Mesenchymal stem cell (in vitro differentiated cells and primary cell): ENCODE results near the gene HSD3B1.

Source experiments
- DNase-seq: peaks from one replicate; pipeline ENCODE4 v3.0.0-alpha.2; 2013
- H2AFZ ChIP-seq: one replicate; pipeline ENCODE4 v1.6.1; 2013; ENCODE audit warnings: low read depth, mild to moderate bottlenecking, control low read depth, inconsistent platforms, low read length, moderate library complexity
- H2AK5ac ChIP-seq: 2 replicates; pipeline ENCODE4 v1.6.1; 2013; ENCODE audit warnings: low read length, moderate library complexity, mild to moderate bottlenecking, inconsistent platforms; ENCODE audit not compliant: severe bottlenecking
- H2BK120ac ChIP-seq: one replicate; pipeline ENCODE4 v1.6.1; 2013; ENCODE audit warnings: low read depth, mild to moderate bottlenecking, inconsistent platforms, low read length, moderate library complexity
- H2BK12ac ChIP-seq, 2 experiments: one replicate each; pipeline ENCODE4 v1.6.1; 2013; ENCODE audit warnings: inconsistent platforms in 2 of 2, low read length in 2 of 2, mild to moderate bottlenecking in 2 of 2, moderate library complexity in 2 of 2, control low read depth in 1 of 2
- H2BK15ac ChIP-seq: one replicate; pipeline ENCODE4 v1.6.1; 2013; ENCODE audit warnings: mild to moderate bottlenecking, low read depth, inconsistent platforms; ENCODE audit not compliant: poor library complexity, severe bottlenecking
- H2BK5ac ChIP-seq: 2 replicates; pipeline ENCODE4 v1.6.1; 2013; ENCODE audit warnings: low read depth, mild to moderate bottlenecking, low read length, control low read depth, inconsistent platforms; ENCODE audit not compliant: poor library complexity, severe bottlenecking
- H3K14ac ChIP-seq, 2 experiments: one replicate each; pipeline ENCODE4 v1.6.1; 2013; ENCODE audit warnings: inconsistent platforms in 2 of 2, low read length in 2 of 2, control low read depth in 1 of 2, mild to moderate bottlenecking in 1 of 2, moderate library complexity in 1 of 2
- H3K18ac ChIP-seq, 2 experiments: one replicate each; pipeline ENCODE4 v1.6.1; 2013; ENCODE audit warnings: inconsistent platforms in 2 of 2, low read length in 2 of 2, control low read depth in 1 of 2, low read depth in 1 of 2, mild to moderate bottlenecking in 1 of 2
- H3K23ac ChIP-seq, 2 experiments: one replicate each; pipeline ENCODE4 v1.6.1; 2013; ENCODE audit warnings: inconsistent platforms in 2 of 2, low read length in 2 of 2, mild to moderate bottlenecking in 2 of 2, moderate library complexity in 2 of 2, control low read depth in 1 of 2
- H3K27ac ChIP-seq: 2 replicates; pipeline ENCODE4 v1.5.1; 2013; ENCODE audit warnings: mild to moderate bottlenecking, moderate library complexity, low read length, control low read depth, inconsistent platforms; ENCODE audit not compliant: poor library complexity, severe bottlenecking
- H3K27me3 ChIP-seq, 2 experiments: 2 replicates each; pipeline versions ENCODE4 v1.6.1 to v1.7.0; 2013; ENCODE audit warnings: low read length in 2 of 2, mild to moderate bottlenecking in 2 of 2, moderate library complexity in 2 of 2, control low read depth in 1 of 2, inconsistent platforms in 1 of 2; ENCODE audit not compliant: control insufficient read depth in 1 of 2, insufficient read depth in 1 of 2
- H3K36me3 ChIP-seq, 2 experiments: 2 replicates each; pipeline versions ENCODE4 v1.6.1 to v1.7.0; 2013; ENCODE audit warnings: low read length in 2 of 2, control low read depth in 1 of 2, inconsistent platforms in 1 of 2, low read depth in 1 of 2, mild to moderate bottlenecking in 1 of 2; ENCODE audit not compliant: insufficient read depth in 2 of 2, control insufficient read depth in 1 of 2
- H3K4ac ChIP-seq, 2 experiments: one replicate each; pipeline ENCODE4 v1.6.1; 2013; ENCODE audit warnings: inconsistent platforms in 2 of 2, low read length in 2 of 2, mild to moderate bottlenecking in 2 of 2, moderate library complexity in 2 of 2, control low read depth in 1 of 2, low read depth in 1 of 2
- H3K4me1 ChIP-seq: 2 replicates; pipeline ENCODE4 v1.6.1; 2013; ENCODE audit warnings: low read depth, low read length, control low read depth; ENCODE audit not compliant: control insufficient read depth, insufficient read depth
- H3K4me2 ChIP-seq: 2 replicates; pipeline ENCODE4 v1.6.1; 2013; ENCODE audit warnings: low read length, mild to moderate bottlenecking, inconsistent platforms; ENCODE audit not compliant: poor library complexity, severe bottlenecking
- H3K4me3 ChIP-seq, 2 experiments: 2 replicates each; pipeline versions ENCODE4 v1.5.1 to v1.7.0; 2013; ENCODE audit warnings: low read length in 2 of 2, mild to moderate bottlenecking in 2 of 2, control low read depth in 1 of 2, low read depth in 1 of 2; ENCODE audit not compliant: insufficient read depth in 1 of 2
- H3K79me1 ChIP-seq: replicated peaks from 2 replicates; pipeline ENCODE4 v1.6.1; 2013; ENCODE audit warnings: mild to moderate bottlenecking, control low read depth, low read length, inconsistent platforms; ENCODE audit not compliant: poor library complexity, severe bottlenecking
- H3K9ac ChIP-seq: 2 replicates; pipeline ENCODE4 v1.7.0; 2013; ENCODE audit warnings: mild to moderate bottlenecking, low read length, moderate library complexity
- H3K9me3 ChIP-seq: 2 replicates; pipeline ENCODE4 v1.7.0; 2013; ENCODE audit warnings: mild to moderate bottlenecking, low read length; ENCODE audit not compliant: control insufficient read depth
- H4K8ac ChIP-seq: one replicate; pipeline ENCODE4 v1.6.1; 2013; ENCODE audit warnings: inconsistent platforms, mild to moderate bottlenecking, low read length, moderate library complexity
- H4K91ac ChIP-seq: one replicate; pipeline ENCODE4 v1.6.1; 2013; ENCODE audit warnings: mild to moderate bottlenecking, low read length, inconsistent platforms
- WGBS: methylation state at CpG from one replicate; pipeline ENCODE4 v1.1.7; 2013; ENCODE audit warnings: mixed read lengths; 5-methylcytosine and 5-hydroxymethylcytosine counted together

HSD3B1 gene

GRCh38 chr1:119489201-119489600, 17.8 kb upstream of the HSD3B1 start:
- no peak overlapping the region for H2BK5ac ChIP-seq

GRCh38 chr1:119490925-119491324, 16.1 kb upstream of the HSD3B1 start:
- no peak overlapping the region for H2BK15ac ChIP-seq
- no peak overlapping the region for H2BK12ac ChIP-seq
- no peak overlapping the region for H3K23ac ChIP-seq
- H2BK5ac ChIP-seq, result no peak overlapping the region
- no peak overlapping the region for H4K8ac ChIP-seq
- H2AFZ ChIP-seq, result no peak overlapping the region
- no peaks in the 10 kb centered on the region for H3K79me1 ChIP-seq
- H3K27me3 ChIP-seq, result peaks cover 11 to 15% of the 10 kb centered on the region in 2 experiments
- H4K91ac ChIP-seq, result no peak overlapping the region
- H3K36me3 ChIP-seq, result no peaks in the 10 kb centered on the region
- no peak overlapping the region for H3K18ac ChIP-seq
- no peak overlapping the region for H2BK120ac ChIP-seq
- no peak overlapping the region for H3K4ac ChIP-seq
- H3K4me2 ChIP-seq, result no peak overlapping the region
- H3K4me1 ChIP-seq, result no peaks in the 10 kb centered on the region
- no peak for DNase-seq
- no peak overlapping the region for H3K27ac ChIP-seq
- H3K4me3 ChIP-seq, result no peak overlapping the region
- no peak overlapping the region for H2AK5ac ChIP-seq
- no peak overlapping the region for H3K14ac ChIP-seq
- no peak overlapping the region for H3K9ac ChIP-seq
- no peaks in the 10 kb centered on the region for H3K9me3 ChIP-seq

More at GRCh38 chr1:119489201-119489600, 17.8 kb upstream of the HSD3B1 start:
- no peak overlapping the region for H3K27ac ChIP-seq
- H4K8ac ChIP-seq, result no peak overlapping the region
- no peak overlapping the region for H2AK5ac ChIP-seq
- H3K27me3 ChIP-seq, result peaks cover 11 to 13% of the 10 kb centered on the region in 2 experiments
- no peaks in the 10 kb centered on the region for H3K4me1 ChIP-seq
- no peak overlapping the region for H3K9ac ChIP-seq
- no peak overlapping the region for H2BK15ac ChIP-seq
- H3K4me2 ChIP-seq, result no peak overlapping the region
- H3K4me3 ChIP-seq, result no peak overlapping the region
- no peak overlapping the region for H3K4ac ChIP-seq
- no peak overlapping the region for H3K14ac ChIP-seq
- no peak overlapping the region for H2BK120ac ChIP-seq
- no peaks in the 10 kb centered on the region for H3K9me3 ChIP-seq
- no peak overlapping the region for H3K18ac ChIP-seq
- H2BK12ac ChIP-seq, result no peak overlapping the region
- no peak for DNase-seq
- no peaks in the 10 kb centered on the region for H3K79me1 ChIP-seq
- WGBS, result 56% methylated on average over 2 of the region's 2 CpGs
- no peaks in the 10 kb centered on the region for H3K36me3 ChIP-seq
- no peak overlapping the region for H2AFZ ChIP-seq
- no peak overlapping the region for H4K91ac ChIP-seq
- H3K23ac ChIP-seq, result no peak overlapping the region

DNA sequence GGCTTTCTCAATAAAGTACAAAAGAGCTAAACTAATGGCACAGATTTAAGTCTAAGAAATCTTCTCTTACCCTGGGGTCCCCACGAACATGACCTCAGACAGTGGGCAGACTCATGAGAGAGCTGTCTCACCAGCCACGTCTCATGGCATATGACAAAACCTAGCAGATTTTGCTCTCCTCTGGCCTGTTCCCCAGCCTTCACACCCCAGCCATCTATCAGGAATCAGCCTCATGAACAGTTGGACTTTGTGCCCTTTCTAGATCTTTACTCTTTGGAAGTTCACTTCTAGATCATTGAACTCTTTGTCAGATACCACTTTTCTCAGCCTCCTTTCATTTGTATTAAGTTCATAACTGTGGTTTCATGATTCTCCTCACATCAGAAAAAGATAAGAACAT, 14.2 kb upstream of the HSD3B1 start:
- Histone ChIP-seq H3K79me1 (no peaks in the 10 kb centered on the region), H2BK5ac (no peak overlapping the region), H2BK12ac (no peak overlapping the region), H2AK5ac (no peak overlapping the region), H2BK15ac (no peak overlapping the region), H2BK120ac (no peak overlapping the region), H3K27ac (no peak overlapping the region), H3K18ac (no peak overlapping the region), H3K4me3 (no peak overlapping the region), H4K91ac (no peak overlapping the region), H3K4ac (no peak overlapping the region), H3K9ac (no peak overlapping the region), H3K36me3 (no peaks in the 10 kb centered on the region), H3K23ac (no peak overlapping the region), H3K14ac (no peak overlapping the region), H3K9me3 (no peaks in the 10 kb centered on the region), H3K4me2 (no peak overlapping the region), H4K8ac (no peak overlapping the region), H2AFZ (no peak overlapping the region), H3K27me3 (peaks cover 11 to 12% of the 10 kb centered on the region in 2 experiments), H3K4me1 (no peaks in the 10 kb centered on the region)
- DNase-seq, result no peak
- WGBS, result 61% methylated on average over 2 of the region's 2 CpGs

DNA sequence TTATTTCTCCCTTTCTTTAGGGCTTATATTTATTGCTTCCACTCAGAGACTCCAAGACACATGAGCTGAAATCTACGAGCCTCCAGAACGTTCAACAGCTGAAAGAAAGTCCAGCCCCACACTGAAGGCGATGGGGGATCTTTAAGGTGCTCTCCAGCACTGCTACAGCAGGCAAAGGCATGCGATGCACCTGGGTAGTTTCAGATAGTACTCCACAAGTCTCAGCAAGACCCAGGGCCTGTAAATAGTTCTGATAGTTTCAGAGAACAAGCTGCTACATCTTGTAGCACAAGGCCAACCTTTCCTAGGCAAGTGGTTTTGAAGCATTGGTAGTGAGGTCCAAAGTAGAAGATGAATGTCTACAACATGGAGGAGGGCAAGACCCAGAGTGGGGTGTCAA, 2.2 kb upstream of the HSD3B1 start:
- H3K18ac ChIP-seq, result no peak overlapping the region
- H3K9me3 ChIP-seq, result no peaks in the 10 kb centered on the region
- no peak overlapping the region for H2BK15ac ChIP-seq
- H3K36me3 ChIP-seq, result no peaks in the 10 kb centered on the region
- H2AFZ ChIP-seq, result no peak overlapping the region
- no peak overlapping the region for H3K4me3 ChIP-seq
- H3K9ac ChIP-seq, result no peak overlapping the region
- no peak for DNase-seq
- H3K79me1 ChIP-seq, result no peaks in the 10 kb centered on the region
- no peak overlapping the region for H2BK5ac ChIP-seq
- no peak overlapping the region for H2BK12ac ChIP-seq
- H3K14ac ChIP-seq, result no peak overlapping the region
- 69% methylated on average over 4 of the region's 4 CpGs for WGBS
- H3K4me1 ChIP-seq, result no peaks in the 10 kb centered on the region
- peaks cover 0 to 3% of the 10 kb centered on the region in 2 experiments for H3K27me3 ChIP-seq
- H2AK5ac ChIP-seq, result no peak overlapping the region
- no peak overlapping the region for H3K4me2 ChIP-seq
- no peak overlapping the region for H3K27ac ChIP-seq
- no peak overlapping the region for H3K23ac ChIP-seq
- no peak overlapping the region for H4K91ac ChIP-seq
- H2BK120ac ChIP-seq, result no peak overlapping the region
- H4K8ac ChIP-seq, result no peak overlapping the region
- no peak overlapping the region for H3K4ac ChIP-seq
